Heart left ventricle (tissue), 16 donors: ENCODE results near the gene DYTN. TPM values are rescaled to one million over a fixed set of nuclear protein-coding genes. Genes with fewer than 3 reads are reported as not detected.

ENCODE experiments used
- ATAC-seq, 4 donors: fragments of 200-7000 bp; cut with Tn5 transposase; one replicate each; pipeline ENCODE4 v1.9.1; 2020 to 2022; ENCODE audit warnings: moderate library complexity in 4 of 4, mild to moderate bottlenecking in 3 of 4, moderate number of reproducible peaks in 1 of 4
- DNase-seq, 5 donors: peaks; one replicate each; pipeline ENCODE4 v3.0.0-alpha.2; 2020
- H3K27ac ChIP-seq, 12 donors: fragments of 200-600 bp; sonication (generic) in 4 of 12; one replicate each; pipeline versions ENCODE4 v1.5.0 to v1.8.0; 2016 to 2022; ENCODE audit warnings: mild to moderate bottlenecking in 2 of 12
- H3K27me3 ChIP-seq, 9 donors: fragments of 200-600 bp; sonication (generic) in 2 of 9; one replicate each; pipeline versions ENCODE4 v1.5.1 to v1.8.0; 2016 to 2022; ENCODE audit warnings: mild to moderate bottlenecking in 3 of 9
- H3K36me3 ChIP-seq, 9 donors: fragments of 200-600 bp; sonication (generic) in 2 of 9; one replicate each; pipeline versions ENCODE4 v1.5.0 to v1.8.0; 2018 to 2022; ENCODE audit warnings: mild to moderate bottlenecking in 2 of 9
- H3K4me1 ChIP-seq, 12 donors: fragments of 200-600 bp; sonication (generic) in 4 of 12; one replicate each; pipeline versions ENCODE4 v1.5.0 to v1.8.0; 2016 to 2022; ENCODE audit warnings: mild to moderate bottlenecking in 3 of 12
- H3K4me3 ChIP-seq, 12 donors: fragments of 200-600 bp; sonication (generic) in 4 of 12; one replicate each; pipeline versions ENCODE4 v1.5.0 to v1.8.0; 2017 to 2022; ENCODE audit warnings: mild to moderate bottlenecking in 9 of 12, moderate library complexity in 4 of 12
- H3K9me3 ChIP-seq, 12 donors: fragments of 200-600 bp; sonication (generic) in 4 of 12; one replicate each; pipeline versions ENCODE4 v1.5.0 to v1.8.0; 2016 to 2022; ENCODE audit warnings: mild to moderate bottlenecking in 1 of 12
- CTCF ChIP-seq, 12 donors: fragments of 200-600 bp; sonication (generic) in 4 of 12; IDR thresholded peaks; one replicate each; pipeline versions ENCODE4 v1.5.0 to v1.8.0; 2018 to 2022; ENCODE audit warnings: antibody characterized with exemption in 12 of 12, mild to moderate bottlenecking in 5 of 12
- POLR2A ChIP-seq, 2 donors: fragments of 450-650 bp; IDR thresholded peaks; one replicate each; pipeline ENCODE4 v1.6.1; 2017; ENCODE audit warnings: antibody characterized with exemption in 2 of 2, mild to moderate bottlenecking in 2 of 2, moderate library complexity in 2 of 2
- WGBS, 4 donors: extraction: QIAGEN DNeasy Blood & Tissue Kit in 2 of 4; methylation state at CpG; one replicate each; pipeline versions ENCODE4 v1.1.5 to v1.1.7; 2013 to 2018; 5-methylcytosine and 5-hydroxymethylcytosine counted together
- intact Hi-C, 10 donors: fragments of 100-400 bp; cut with DNase I; formaldehyde crosslinking; loops; one replicate each; pipeline versions ENCODE4 v1.11.1 to v1.14.2; 2022
- polyA plus RNA-seq, 2 donors: library from polyadenylated mRNA; stranded (reverse); fragments of 200-250 nt; gene quantifications; one replicate each; pipeline ENCODE4 v1.2.3, GENCODE V29; 2013
- total RNA-seq, 9 donors: library from RNA; depleted of rRNA in 2 of 9; stranded (reverse); fragments of >200 nt in 2 of 9; fragmentation: NEBNext Ultra II Directional in 3 of 9; extraction: Animal tissue kit (Norgen Biotek cat#: 25700) in 3 of 9; gene quantifications; one replicate each; pipeline versions ENCODE4 v1.1.0 to v1.2.4, GENCODE V29; 2016 to 2023
- donor health status: ischemic (EF 13 %, LVEDD 7.1; RV severe dilation, severe dysfunction).
- donor health status: healthy with polysubstance abuse.
- donor health status: DM: no; HTN: yes; CAD: no.
- donor health status: DM: no; HTN: no; CAD: no.
- donor health status: ischemic (EF 25% LVEDD 6.9; RV normal size, moderate dysfunction).
- donor health status: ischemic (EF 25% LVEDD 5.7; RV mildly dilated, moderate dysfunction).
- donor health status: healthy.
- donor health status: DM: yes; HTN: yes; CAD: no.
- donor health status: ischemic (EF 35%, LVEDD 5.7; RV mildly dilated, moderate dysfunction).
- donor health status: nonischemic (EF 11% LVEDD 7.7; RV severe dilation, severe dysfunction).
- donor health status: DM: yes; HTN: yes; CAD: no.
- donor health status: PGD.
- donor health status: ischemic (EF 29% LVEDD 5.4; RV normal size, mild dysfunction).
- donor health status: nonischemic (EF 23%, LVEDD 6.1; RV moderate dilation, normal function).

The DYTN gene
- total and polyA plus RNA-seq, 11 donors = not detected

GRCh38 chr2:206665251-206665650 is 52.9 kb downstream of the DYTN start:
- 81 to 88% (median 85%) methylated on average over 3 of the region's 3 CpGs for WGBS, 4 donors
- no peaks in the 10 kb centered on the region for H3K36me3 ChIP-seq
- intact Hi-C loops = no loop called here
- H3K4me3 ChIP-seq = no peak overlapping the region
- TF ChIP-seq POLR2A (IDR thresholded peaks at IDR 0.05) (no peak), CTCF (IDR thresholded peaks at IDR 0.05) (no peak)
- DNase-seq (no peak), ATAC-seq (no peak)
- H3K27me3 ChIP-seq = peaks cover 0 to 4% (median 0%) of the 10 kb centered on the region in 9 donors
- H3K9me3 ChIP-seq = no peaks in the 10 kb centered on the region
- H3K4me1 ChIP-seq = no peaks in the 10 kb centered on the region
- H3K27ac ChIP-seq = no peak overlapping the region

GRCh38 chr2:206657087-206657486 is 61.1 kb downstream of the DYTN start:
- ATAC-seq (no peak), DNase-seq (no peak)
- Histone ChIP-seq H3K9me3 (peaks cover 0 to 19% (median 1%) of the 10 kb centered on the region in 12 donors), H3K27ac (no peak overlapping the region), H3K4me1 (no peaks in the 10 kb centered on the region), H3K27me3 (no peaks in the 10 kb centered on the region), H3K4me3 (no peak overlapping the region), H3K36me3 (no peaks in the 10 kb centered on the region)
- TF ChIP-seq CTCF (IDR thresholded peaks at IDR 0.05) (no peak), POLR2A (IDR thresholded peaks at IDR 0.05) (no peak)
- 81 to 96% (median 88%) methylated on average over 1 of the region's 1 CpG for whole genome bisulfite sequencing, 4 donors
- intact Hi-C loops = no loop called here

- Histone ChIP-seq H3K27ac (no peak overlapping the region), H3K27me3 (peaks cover 0 to 1% (median 0%) of the 10 kb centered on the region in 9 donors), H3K4me3 (no peak overlapping the region), H3K36me3 (no peaks in the 10 kb centered on the region), H3K4me1 (no peaks in the 10 kb centered on the region), H3K9me3 (no peaks in the 10 kb centered on the region)
- 42 to 63% (median 58%) methylated on average over 1 of the region's 1 CpG for WGBS, 4 donors
- TF ChIP-seq CTCF (IDR thresholded peaks at IDR 0.05) (no peak), POLR2A (IDR thresholded peaks at IDR 0.05) (no peak)
- no peak for ATAC-seq
- no peak for DNase-seq
- intact Hi-C loops = no loop called here
Observed at GRCh38 chr2:206647985-206648384, 70.2 kb downstream of the DYTN start.

GRCh38 chr2:206642075-206643025 is 75.8 kb downstream of the DYTN start, which contains the start of gene FAM237A:
TSS of gene FAM237A (plus strand) at chr2:206642487. CDS start at chr2:206644237, 1,750 bp downstream.
- no peak for TF ChIP-seq CTCF (IDR thresholded peaks at IDR 0.05)
- no peak for TF ChIP-seq POLR2A (IDR thresholded peaks at IDR 0.05)
- no peak within 1 kb of the TSS for H3K27ac ChIP-seq
- peaks cover 0 to 32% (median 22%) of the 10 kb centered on the region in 9 donors for H3K27me3 ChIP-seq
- intact Hi-C loops = no loop called here
- WGBS, 4 donors = 3 to 4% (median 3%) methylated on average over 47 to 56 of the region's 56 CpGs
- DNase-seq = peak; percentile 23 to 49 (median 32)
- H3K4me3 ChIP-seq = peak within 1 kb of the TSS in 2 of 12 donors; percentile 19 to 21
- no peaks in the 10 kb centered on the region for H3K36me3 ChIP-seq
- no peaks in the 10 kb centered on the region for H3K9me3 ChIP-seq
- peaks cover 0 to 8% (median 0%) of the 10 kb centered on the region in 12 donors for H3K4me1 ChIP-seq
- ATAC-seq = peak in 2 of 4 donors; percentile 73 to 76
